ENCODE data around the gene FMNL2. TPM values are rescaled to one million over a fixed set of nuclear protein-coding genes. Genes with fewer than 3 reads are reported as not detected.

FMNL2 gene
- polyA plus RNA-seq, 1 donor from 2014 or later = 86.5 TPM

DNA sequence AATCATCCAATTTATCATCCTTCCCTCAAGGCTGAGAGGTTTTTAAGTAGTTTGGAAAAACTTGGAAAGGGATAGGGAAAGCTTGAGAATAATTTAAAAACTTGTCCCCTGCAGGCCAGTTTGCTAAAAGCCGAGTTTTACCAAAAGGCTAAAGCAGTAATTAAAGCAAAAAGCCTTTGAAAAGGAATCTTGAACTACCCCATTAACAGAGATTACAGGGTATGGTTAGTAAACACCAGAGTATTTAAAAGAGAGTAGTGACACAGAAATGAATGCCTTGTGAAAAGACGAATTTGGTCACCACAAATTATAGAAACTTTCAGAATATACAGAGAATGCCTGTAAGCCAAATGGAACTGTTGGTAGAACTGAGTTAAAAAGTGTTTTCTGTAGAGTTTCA is 85.0 kb downstream of the FMNL2 start:
- Histone ChIP-seq H3F3A (ENCODE audit: insufficient read depth, low read length, poor library complexity, severe bottlenecking) (no peaks in the 10 kb centered on the region), H3K9me2 (ENCODE audit: insufficient read depth, low read length) (no peaks in the 10 kb centered on the region), H3K27me3 (ENCODE audit: insufficient read depth, low read depth, low read length) (no peaks in the 10 kb centered on the region), H3K9me3 (ENCODE audit: low read length) (no peaks in the 10 kb centered on the region), H3K27ac (ENCODE audit: low read length) (no peak overlapping the region), H4K20me1 (ENCODE audit: insufficient read depth) (no peaks in the 10 kb centered on the region), H3K79me2 (replicated peaks; ENCODE audit: insufficient read depth, low read length) (peaks cover 17% of the 10 kb centered on the region), H3K4me2 (ENCODE audit: low read length) (no peak overlapping the region), H3K36me3 (ENCODE audit: insufficient read depth, low read length) (no peaks in the 10 kb centered on the region), H2AFZ (ENCODE audit: low read depth, low read length) (no peak overlapping the region), H3K4me3 (ENCODE audit: low read length) (no peak overlapping the region), H3K9ac (ENCODE audit: low read length) (no peak overlapping the region)
- TF ChIP-seq SMC3 (conservative IDR thresholded peaks at IDR 0.05; ENCODE audit: poor library complexity) (no peak), MXI1 (conservative IDR thresholded peaks at IDR 0.05; ENCODE audit: poor library complexity, severe bottlenecking) (no peak), EZH2 (IDR thresholded peaks at IDR 0.05; ENCODE audit: borderline replicate concordance, insufficient read depth, low read length, poor library complexity, severe bottlenecking) (no peak), TAF1 (IDR thresholded peaks at IDR 0.05; ENCODE audit: low read depth) (no peak), RAD21 (conservative IDR thresholded peaks at IDR 0.05) (no peak), POLR2AphosphoS5 (IDR thresholded peaks at IDR 0.05) (no peak), EP300 (conservative IDR thresholded peaks at IDR 0.05; ENCODE audit: poor library complexity, severe bottlenecking) (no peak)
- TF ChIP-seq, protein P1, sequence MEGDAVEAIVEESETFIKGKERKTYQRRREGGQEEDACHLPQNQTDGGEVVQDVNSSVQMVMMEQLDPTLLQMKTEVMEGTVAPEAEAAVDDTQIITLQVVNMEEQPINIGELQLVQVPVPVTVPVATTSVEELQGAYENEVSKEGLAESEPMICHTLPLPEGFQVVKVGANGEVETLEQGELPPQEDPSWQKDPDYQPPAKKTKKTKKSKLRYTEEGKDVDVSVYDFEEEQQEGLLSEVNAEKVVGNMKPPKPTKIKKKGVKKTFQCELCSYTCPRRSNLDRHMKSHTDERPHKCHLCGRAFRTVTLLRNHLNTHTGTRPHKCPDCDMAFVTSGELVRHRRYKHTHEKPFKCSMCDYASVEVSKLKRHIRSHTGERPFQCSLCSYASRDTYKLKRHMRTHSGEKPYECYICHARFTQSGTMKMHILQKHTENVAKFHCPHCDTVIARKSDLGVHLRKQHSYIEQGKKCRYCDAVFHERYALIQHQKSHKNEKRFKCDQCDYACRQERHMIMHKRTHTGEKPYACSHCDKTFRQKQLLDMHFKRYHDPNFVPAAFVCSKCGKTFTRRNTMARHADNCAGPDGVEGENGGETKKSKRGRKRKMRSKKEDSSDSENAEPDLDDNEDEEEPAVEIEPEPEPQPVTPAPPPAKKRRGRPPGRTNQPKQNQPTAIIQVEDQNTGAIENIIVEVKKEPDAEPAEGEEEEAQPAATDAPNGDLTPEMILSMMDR (IDR thresholded peaks at IDR 0.05; ENCODE audit: poor library complexity, severe bottlenecking) = no peak
- TF ChIP-seq, protein P2, sequence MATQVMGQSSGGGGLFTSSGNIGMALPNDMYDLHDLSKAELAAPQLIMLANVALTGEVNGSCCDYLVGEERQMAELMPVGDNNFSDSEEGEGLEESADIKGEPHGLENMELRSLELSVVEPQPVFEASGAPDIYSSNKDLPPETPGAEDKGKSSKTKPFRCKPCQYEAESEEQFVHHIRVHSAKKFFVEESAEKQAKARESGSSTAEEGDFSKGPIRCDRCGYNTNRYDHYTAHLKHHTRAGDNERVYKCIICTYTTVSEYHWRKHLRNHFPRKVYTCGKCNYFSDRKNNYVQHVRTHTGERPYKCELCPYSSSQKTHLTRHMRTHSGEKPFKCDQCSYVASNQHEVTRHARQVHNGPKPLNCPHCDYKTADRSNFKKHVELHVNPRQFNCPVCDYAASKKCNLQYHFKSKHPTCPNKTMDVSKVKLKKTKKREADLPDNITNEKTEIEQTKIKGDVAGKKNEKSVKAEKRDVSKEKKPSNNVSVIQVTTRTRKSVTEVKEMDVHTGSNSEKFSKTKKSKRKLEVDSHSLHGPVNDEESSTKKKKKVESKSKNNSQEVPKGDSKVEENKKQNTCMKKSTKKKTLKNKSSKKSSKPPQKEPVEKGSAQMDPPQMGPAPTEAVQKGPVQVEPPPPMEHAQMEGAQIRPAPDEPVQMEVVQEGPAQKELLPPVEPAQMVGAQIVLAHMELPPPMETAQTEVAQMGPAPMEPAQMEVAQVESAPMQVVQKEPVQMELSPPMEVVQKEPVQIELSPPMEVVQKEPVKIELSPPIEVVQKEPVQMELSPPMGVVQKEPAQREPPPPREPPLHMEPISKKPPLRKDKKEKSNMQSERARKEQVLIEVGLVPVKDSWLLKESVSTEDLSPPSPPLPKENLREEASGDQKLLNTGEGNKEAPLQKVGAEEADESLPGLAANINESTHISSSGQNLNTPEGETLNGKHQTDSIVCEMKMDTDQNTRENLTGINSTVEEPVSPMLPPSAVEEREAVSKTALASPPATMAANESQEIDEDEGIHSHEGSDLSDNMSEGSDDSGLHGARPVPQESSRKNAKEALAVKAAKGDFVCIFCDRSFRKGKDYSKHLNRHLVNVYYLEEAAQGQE (IDR thresholded peaks at IDR 0.05; ENCODE audit: borderline replicate concordance) = no peak

DNA sequence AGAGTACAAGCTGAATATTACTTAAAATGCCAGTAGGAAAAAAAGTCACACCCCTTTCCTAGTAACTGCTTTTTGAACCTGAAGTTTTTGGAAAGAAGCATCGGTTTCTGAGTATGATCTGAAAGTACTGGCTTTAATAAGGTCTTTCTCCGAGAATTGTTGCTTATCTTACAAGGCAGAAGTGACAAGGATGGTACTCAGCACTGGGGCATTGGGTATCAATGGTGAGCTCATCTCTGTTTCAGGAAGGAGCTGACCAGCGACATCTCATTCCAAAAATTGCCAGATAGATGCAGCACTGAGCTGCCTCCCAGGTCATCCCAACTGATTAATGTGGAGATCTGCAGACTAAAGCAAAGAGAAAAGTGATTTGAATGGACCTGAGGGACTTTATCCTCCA is 85.4 kb downstream of the FMNL2 start:
- no peak overlapping the region for H3K4me2 ChIP-seq (ENCODE audit: low read length)
- H3K9me3 ChIP-seq (ENCODE audit: low read length) = no peaks in the 10 kb centered on the region
- H4K20me1 ChIP-seq (ENCODE audit: insufficient read depth) = no peaks in the 10 kb centered on the region
- no peak overlapping the region for H2AFZ ChIP-seq (ENCODE audit: low read depth, low read length)
- H3K27ac ChIP-seq (ENCODE audit: low read length) = no peak overlapping the region
- H3K4me3 ChIP-seq (ENCODE audit: low read length) = no peak overlapping the region
- no peaks in the 10 kb centered on the region for H3K9me2 ChIP-seq (ENCODE audit: insufficient read depth, low read length)
- H3K79me2 ChIP-seq (replicated peaks; ENCODE audit: insufficient read depth, low read length) = peaks cover 18% of the 10 kb centered on the region
- no peaks in the 10 kb centered on the region for H3K36me3 ChIP-seq (ENCODE audit: insufficient read depth, low read length)
- H3F3A ChIP-seq (ENCODE audit: insufficient read depth, low read length, poor library complexity, severe bottlenecking) = no peaks in the 10 kb centered on the region
- H3K27me3 ChIP-seq (ENCODE audit: insufficient read depth, low read depth, low read length) = no peaks in the 10 kb centered on the region
- no peak for TF ChIP-seq RAD21 (conservative IDR thresholded peaks at IDR 0.05)
- no peak for TF ChIP-seq POLR2AphosphoS5 (IDR thresholded peaks at IDR 0.05)
- TF ChIP-seq EP300 (conservative IDR thresholded peaks at IDR 0.05; ENCODE audit: poor library complexity, severe bottlenecking) = no peak
- TF ChIP-seq TAF1 (IDR thresholded peaks at IDR 0.05; ENCODE audit: low read depth) = no peak
- TF ChIP-seq, protein P2 (IDR thresholded peaks at IDR 0.05; ENCODE audit: borderline replicate concordance) = no peak
- TF ChIP-seq EZH2 (IDR thresholded peaks at IDR 0.05; ENCODE audit: borderline replicate concordance, insufficient read depth, low read length, poor library complexity, severe bottlenecking) = no peak
- TF ChIP-seq, protein P1 (IDR thresholded peaks at IDR 0.05; ENCODE audit: poor library complexity, severe bottlenecking) = no peak
- no peak for TF ChIP-seq SMC3 (conservative IDR thresholded peaks at IDR 0.05; ENCODE audit: poor library complexity)
- no peak for TF ChIP-seq MXI1 (conservative IDR thresholded peaks at IDR 0.05; ENCODE audit: poor library complexity, severe bottlenecking)
- H3K9ac ChIP-seq (ENCODE audit: low read length) = no peak overlapping the region
